ENCODE results near the gene IPO11. TPM values are rescaled to one million over a fixed set of nuclear protein-coding genes. Genes with fewer than 3 reads are reported as not detected.

IPO11 gene
- total RNA-seq, 2 donors from 2014 or later: 17.5 to 39.8 TPM

DNA sequence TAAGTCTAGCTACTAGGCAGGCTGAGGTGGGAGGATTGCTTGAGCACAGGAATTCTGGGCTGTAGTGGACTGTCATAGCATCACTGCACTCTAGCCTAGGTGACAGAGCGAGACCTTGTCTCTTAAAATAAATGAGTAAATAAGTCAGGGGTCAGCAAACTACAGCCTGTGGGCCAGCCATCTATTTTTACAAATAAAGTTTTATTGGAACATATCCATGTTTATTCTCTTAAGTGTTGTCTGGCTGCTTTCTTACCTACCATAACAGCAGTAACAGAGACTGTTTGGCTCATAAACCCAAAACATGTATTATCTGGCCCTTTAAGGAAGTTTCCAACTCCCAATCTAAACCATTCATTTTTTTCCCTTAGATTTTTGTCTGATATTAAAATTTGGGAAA is 38.5 kb upstream of the IPO11 start:
- Histone ChIP-seq H3K36me3 (peaks cover 8% of the 10 kb centered on the region), H3K4me3 (no peak overlapping the region)
- no peak for DNase-seq

DNA sequence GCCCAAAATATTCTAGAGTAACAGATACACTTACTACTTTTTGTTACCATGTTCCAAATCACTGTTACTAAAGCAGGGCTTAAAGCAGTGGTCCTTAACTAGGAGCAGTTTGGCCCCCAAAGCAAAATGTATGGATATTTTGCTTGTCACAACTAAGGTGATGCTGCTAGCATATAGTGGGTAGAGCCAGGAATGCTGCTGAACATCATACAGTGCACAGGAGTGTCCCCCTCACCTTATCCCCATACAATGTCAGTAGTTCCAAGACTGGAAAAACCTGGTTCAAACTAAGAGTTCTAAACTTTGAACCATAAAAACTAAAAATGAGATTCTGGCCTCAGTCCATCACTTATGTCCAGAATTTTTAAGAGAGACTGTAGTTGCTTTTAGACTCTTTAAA is 36.9 kb upstream of the IPO11 start:
- Histone ChIP-seq H3K27me3 (no peaks in the 10 kb centered on the region), H3K9ac (ENCODE audit: low read depth in 2 of 2, low read length in 2 of 2) (no peak overlapping the region), H3K4me1 (no peaks in the 10 kb centered on the region), H3K9me3 (no peaks in the 10 kb centered on the region), H3K4me3 (no peak overlapping the region), H3K36me3 (peaks cover 8% of the 10 kb centered on the region), H3K27ac (no peak overlapping the region)
- DNase-seq: no peak
- TF ChIP-seq, protein P1, sequence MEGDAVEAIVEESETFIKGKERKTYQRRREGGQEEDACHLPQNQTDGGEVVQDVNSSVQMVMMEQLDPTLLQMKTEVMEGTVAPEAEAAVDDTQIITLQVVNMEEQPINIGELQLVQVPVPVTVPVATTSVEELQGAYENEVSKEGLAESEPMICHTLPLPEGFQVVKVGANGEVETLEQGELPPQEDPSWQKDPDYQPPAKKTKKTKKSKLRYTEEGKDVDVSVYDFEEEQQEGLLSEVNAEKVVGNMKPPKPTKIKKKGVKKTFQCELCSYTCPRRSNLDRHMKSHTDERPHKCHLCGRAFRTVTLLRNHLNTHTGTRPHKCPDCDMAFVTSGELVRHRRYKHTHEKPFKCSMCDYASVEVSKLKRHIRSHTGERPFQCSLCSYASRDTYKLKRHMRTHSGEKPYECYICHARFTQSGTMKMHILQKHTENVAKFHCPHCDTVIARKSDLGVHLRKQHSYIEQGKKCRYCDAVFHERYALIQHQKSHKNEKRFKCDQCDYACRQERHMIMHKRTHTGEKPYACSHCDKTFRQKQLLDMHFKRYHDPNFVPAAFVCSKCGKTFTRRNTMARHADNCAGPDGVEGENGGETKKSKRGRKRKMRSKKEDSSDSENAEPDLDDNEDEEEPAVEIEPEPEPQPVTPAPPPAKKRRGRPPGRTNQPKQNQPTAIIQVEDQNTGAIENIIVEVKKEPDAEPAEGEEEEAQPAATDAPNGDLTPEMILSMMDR (IDR thresholded peaks at IDR 0.05): no peak
- intact Hi-C loops (cut with DNase I): no loop called here

More for the DNA sequence above, 38.5 kb upstream of the IPO11 start:
- TF ChIP-seq, protein P1 (IDR thresholded peaks at IDR 0.05): no peak
- Histone ChIP-seq H3K27ac (no peak overlapping the region), H3K9ac (ENCODE audit: low read depth in 2 of 2, low read length in 2 of 2) (no peak overlapping the region), H3K9me3 (no peaks in the 10 kb centered on the region), H3K4me1 (no peaks in the 10 kb centered on the region), H3K27me3 (no peaks in the 10 kb centered on the region)
- intact Hi-C loops (cut with DNase I): no loop called here

DNA sequence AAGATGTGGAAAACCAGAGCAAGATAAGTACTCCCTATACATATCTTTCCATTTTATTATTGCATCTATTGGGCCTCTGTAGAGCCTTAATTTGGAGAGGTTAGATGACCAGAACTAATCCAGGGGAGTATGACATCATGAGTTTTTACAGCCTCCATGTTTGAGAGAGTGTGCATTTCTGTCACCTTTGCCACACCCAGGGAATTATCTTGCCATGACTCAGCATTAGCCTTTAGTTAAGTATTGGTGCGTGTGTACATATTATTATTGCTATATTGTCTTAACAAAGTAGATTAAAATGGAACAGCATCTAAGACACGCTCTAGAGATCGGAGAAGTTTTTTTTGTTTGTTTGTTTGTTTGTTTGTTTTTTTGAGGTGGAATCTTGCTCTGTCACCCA is 36.5 kb upstream of the IPO11 start:
- no peak for DNase-seq
- intact Hi-C loops (cut with DNase I): no loop called here
- peaks cover 8% of the 10 kb centered on the region for H3K36me3 ChIP-seq
- H3K9me3 ChIP-seq: no peaks in the 10 kb centered on the region
- no peak overlapping the region for H3K27ac ChIP-seq
- no peaks in the 10 kb centered on the region for H3K27me3 ChIP-seq
- no peaks in the 10 kb centered on the region for H3K4me1 ChIP-seq
- no peak overlapping the region for H3K9ac ChIP-seq (ENCODE audit: low read depth in 2 of 2, low read length in 2 of 2)
- H3K4me3 ChIP-seq: no peak overlapping the region
- TF ChIP-seq, protein P1 (IDR thresholded peaks at IDR 0.05): no peak

DNA sequence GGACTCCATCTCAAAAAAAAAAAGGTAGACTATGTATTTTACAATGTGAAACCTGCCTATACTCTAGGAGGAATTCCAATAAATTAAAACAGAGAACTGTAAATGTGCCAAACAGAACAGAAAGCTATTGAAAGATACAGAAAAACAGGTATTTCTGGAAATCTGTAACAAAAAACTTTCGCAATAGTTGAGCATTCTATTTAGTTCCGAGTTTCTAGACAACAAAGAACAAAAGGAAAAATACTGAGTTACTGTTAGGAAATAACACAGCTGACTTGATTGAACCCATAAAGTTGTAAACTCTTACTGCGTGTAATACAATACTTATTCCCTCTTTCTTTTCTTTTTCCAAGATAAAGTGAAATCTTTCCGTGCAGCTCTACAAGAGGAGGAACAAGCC is 27.4 kb upstream of the IPO11 start:
- no peak overlapping the region for H3K9ac ChIP-seq (ENCODE audit: low read depth in 2 of 2, low read length in 2 of 2)
- DNase-seq: no peak
- no peaks in the 10 kb centered on the region for H3K4me1 ChIP-seq
- H3K4me3 ChIP-seq: no peak overlapping the region
- no peaks in the 10 kb centered on the region for H3K36me3 ChIP-seq
- H3K27me3 ChIP-seq: no peaks in the 10 kb centered on the region
- TF ChIP-seq, protein P1 (IDR thresholded peaks at IDR 0.05): no peak
- H3K9me3 ChIP-seq: no peaks in the 10 kb centered on the region
- intact Hi-C loops (cut with DNase I): no loop called here
- H3K27ac ChIP-seq: no peak overlapping the region

DNA sequence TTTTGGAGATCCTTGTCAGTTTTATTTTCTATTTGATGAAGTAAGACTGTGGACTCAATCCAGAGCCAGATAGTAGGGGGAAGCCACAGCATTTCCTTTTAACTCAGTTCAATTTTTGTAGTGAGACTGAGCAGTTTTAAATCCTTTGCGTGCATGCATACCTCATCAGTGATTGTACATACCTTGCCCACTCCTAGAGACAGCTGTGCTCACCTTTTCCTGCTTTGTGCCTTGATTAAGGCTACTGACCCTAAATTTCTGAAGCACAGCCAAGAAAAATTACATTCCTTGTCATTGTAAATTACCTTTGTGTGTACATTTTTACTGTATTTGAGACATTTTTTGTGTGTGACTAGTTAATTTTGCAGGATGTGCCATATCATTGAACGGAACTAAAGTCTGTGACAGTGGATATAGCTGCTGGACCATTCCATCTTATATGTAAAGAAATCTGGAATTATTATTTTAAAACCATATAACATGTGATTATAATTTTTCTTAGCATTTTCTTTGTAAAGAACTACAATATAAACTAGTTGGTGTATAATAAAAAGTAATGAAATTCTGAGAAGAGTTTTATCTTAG is 26.7 kb upstream of the IPO11 start:
- Histone ChIP-seq H3K36me3 (no peaks in the 10 kb centered on the region), H3K4me3 (no peak overlapping the region), H3K4me1 (no peaks in the 10 kb centered on the region), H3K9ac (ENCODE audit: low read depth in 2 of 2, low read length in 2 of 2) (no peak overlapping the region), H3K27ac (no peak overlapping the region), H3K9me3 (no peaks in the 10 kb centered on the region), H3K27me3 (no peaks in the 10 kb centered on the region)
- DNase-seq: no peak
- intact Hi-C loops (cut with DNase I): no loop called here
- TF ChIP-seq, protein P1 (IDR thresholded peaks at IDR 0.05): no peak
